Skeletal muscle tissue (tissue), 4 donors: Measurements from ENCODE around the gene COL16A1. TPM values are rescaled to one million over a fixed set of nuclear protein-coding genes. Genes with fewer than 3 reads are reported as not detected.

Experiments used
- H3K27ac ChIP-seq: one replicate; pipeline ENCODE4 v1.7.0; 2013; ENCODE audit warnings: mild to moderate bottlenecking, low read depth, low read length, inconsistent platforms
- H3K27me3 ChIP-seq, 3 donors: one replicate each; pipeline ENCODE4 v1.7.0; 2013; ENCODE audit warnings: low read length in 3 of 3; ENCODE audit not compliant: control insufficient read depth in 3 of 3, insufficient read depth in 3 of 3
- H3K36me3 ChIP-seq, 3 donors: one replicate each; pipeline ENCODE4 v1.7.0; 2013; ENCODE audit warnings: low read length in 3 of 3; ENCODE audit not compliant: control insufficient read depth in 3 of 3, insufficient read depth in 3 of 3
- H3K4me1 ChIP-seq, 3 donors: one replicate each; pipeline ENCODE4 v1.7.0; 2013; ENCODE audit warnings: low read length in 3 of 3, mild to moderate bottlenecking in 3 of 3; ENCODE audit not compliant: control insufficient read depth in 3 of 3, insufficient read depth in 3 of 3
- H3K4me3 ChIP-seq, 3 donors: one replicate each; pipeline ENCODE4 v1.7.0; 2013; ENCODE audit warnings: low read length in 3 of 3
- H3K9ac ChIP-seq, 3 donors: one replicate each; pipeline ENCODE4 v1.7.0; 2013; ENCODE audit warnings: low read length in 3 of 3, mild to moderate bottlenecking in 3 of 3, moderate library complexity in 2 of 3, low read depth in 1 of 3
- H3K9me3 ChIP-seq, 3 donors: one replicate each; pipeline ENCODE4 v1.7.0; 2013; ENCODE audit warnings: low read length in 3 of 3; ENCODE audit not compliant: control insufficient read depth in 3 of 3
- total RNA-seq: library from RNA; depleted of rRNA; stranded (reverse); fragments of >200 nt; gene quantifications from one replicate; pipeline ENCODE4 v1.2.3, GENCODE V29; 2014
- donor health status: Osteomylitis.

COL16A1 gene
- total RNA-seq, 1 donor from 2014 or later, result 91.9 TPM

GRCh38 chr1:31645274-31645568 lies 58.6 kb downstream of the COL16A1 start:
- peak overlapping the region; percentile 99 for H3K27ac ChIP-seq
- H3K9ac ChIP-seq, result peak overlapping the region; percentile 98 to 99 (median 98)
- peaks cover 40 to 43% (median 41%) of the 10 kb centered on the region in 3 donors for H3K4me1 ChIP-seq
- peaks cover 0 to 4% (median 3%) of the 10 kb centered on the region in 3 donors for H3K36me3 ChIP-seq
- H3K4me3 ChIP-seq, result peak overlapping the region; percentile 77 to 99 (median 97)
- H3K9me3 ChIP-seq, result no peaks in the 10 kb centered on the region
- no peaks in the 10 kb centered on the region for H3K27me3 ChIP-seq

- Histone ChIP-seq H3K9me3 (no peaks in the 10 kb centered on the region), H3K4me3 (peak within 1 kb of the TSS; percentile 77 to 99 (median 97)), H3K4me1 (peaks cover 42 to 48% (median 43%) of the 10 kb centered on the region in 3 donors), H3K27me3 (no peaks in the 10 kb centered on the region), H3K9ac (peak within 1 kb of the TSS; percentile 98 to 99 (median 98)), H3K36me3 (peaks cover 0 to 4% (median 3%) of the 10 kb centered on the region in 3 donors), H3K27ac (peak within 1 kb of the TSS; percentile 99)
Measured at GRCh38 chr1:31644560-31645273, 59.1 kb downstream of the COL16A1 start, which contains the start of gene PEF1. PEF1 (minus strand) TSS chr1:31644876; CDS start chr1:31644864, 12 bp downstream.

GRCh38 chr1:31643976-31644559 lies 59.7 kb downstream of the COL16A1 start:
- H3K36me3 ChIP-seq, result peaks cover 0 to 4% (median 3%) of the 10 kb centered on the region in 3 donors
- peak overlapping the region; percentile 98 to 99 (median 98) for H3K9ac ChIP-seq
- peak overlapping the region; percentile 99 for H3K27ac ChIP-seq
- H3K27me3 ChIP-seq, result no peaks in the 10 kb centered on the region
- H3K4me1 ChIP-seq, result peaks cover 48 to 54% (median 48%) of the 10 kb centered on the region in 3 donors
- no peaks in the 10 kb centered on the region for H3K9me3 ChIP-seq
- H3K4me3 ChIP-seq, result peak overlapping the region; percentile 77 to 99 (median 97)

GRCh38 chr1:31642897-31643296 lies 60.9 kb downstream of the COL16A1 start:
- no peak overlapping the region for H3K9ac ChIP-seq
- no peaks in the 10 kb centered on the region for H3K27me3 ChIP-seq
- no peak overlapping the region for H3K4me3 ChIP-seq
- H3K36me3 ChIP-seq, result peaks cover 0 to 4% (median 3%) of the 10 kb centered on the region in 3 donors
- no peak overlapping the region for H3K27ac ChIP-seq
- H3K9me3 ChIP-seq, result no peaks in the 10 kb centered on the region
- H3K4me1 ChIP-seq, result peaks cover 55 to 66% (median 60%) of the 10 kb centered on the region in 3 donors

- Histone ChIP-seq H3K4me3 (no peak overlapping the region), H3K9ac (no peak overlapping the region), H3K4me1 (peaks cover 57 to 69% (median 64%) of the 10 kb centered on the region in 3 donors), H3K9me3 (no peaks in the 10 kb centered on the region), H3K36me3 (peaks cover 0 to 4% (median 3%) of the 10 kb centered on the region in 3 donors), H3K27ac (no peak overlapping the region), H3K27me3 (no peaks in the 10 kb centered on the region)
Measured at GRCh38 chr1:31642366-31642765, 61.5 kb downstream of the COL16A1 start.

- Histone ChIP-seq H3K27ac (peak overlapping the region; percentile 18), H3K27me3 (no peaks in the 10 kb centered on the region), H3K9me3 (no peaks in the 10 kb centered on the region), H3K4me1 (peaks cover 63 to 77% (median 76%) of the 10 kb centered on the region in 3 donors), H3K36me3 (peaks cover 0 to 4% (median 3%) of the 10 kb centered on the region in 3 donors), H3K9ac (no peak overlapping the region), H3K4me3 (peak overlapping the region in 1 of 3 donors; percentile 15)
Measured at GRCh38 chr1:31640964-31641363, 62.9 kb downstream of the COL16A1 start.

- Histone ChIP-seq H3K27me3 (no peaks in the 10 kb centered on the region), H3K4me1 (peaks cover 56 to 77% (median 76%) of the 10 kb centered on the region in 3 donors), H3K4me3 (no peak overlapping the region), H3K27ac (no peak overlapping the region), H3K36me3 (peaks cover 0 to 4% (median 4%) of the 10 kb centered on the region in 3 donors), H3K9me3 (no peaks in the 10 kb centered on the region), H3K9ac (no peak overlapping the region)
Measured at GRCh38 chr1:31640179-31640578, 63.6 kb downstream of the COL16A1 start.

GRCh38 chr1:31639543-31639942 lies 64.3 kb downstream of the COL16A1 start:
- Histone ChIP-seq H3K27ac (no peak overlapping the region), H3K4me1 (peaks cover 56 to 80% (median 79%) of the 10 kb centered on the region in 3 donors), H3K9ac (no peak overlapping the region), H3K4me3 (no peak overlapping the region), H3K27me3 (no peaks in the 10 kb centered on the region), H3K36me3 (peaks cover 0 to 10% (median 3%) of the 10 kb centered on the region in 3 donors), H3K9me3 (no peaks in the 10 kb centered on the region)

GRCh38 chr1:31637915-31638673 lies 65.7 kb downstream of the COL16A1 start:
- Histone ChIP-seq H3K27ac (peak overlapping the region; percentile 65), H3K9me3 (no peaks in the 10 kb centered on the region), H3K4me1 (peaks cover 46 to 77% (median 72%) of the 10 kb centered on the region in 3 donors), H3K36me3 (peaks cover under 1 to 14% (median 3%) of the 10 kb centered on the region in 3 donors), H3K9ac (peak overlapping the region in 2 of 3 donors; percentile 14 to 69), H3K4me3 (no peak overlapping the region), H3K27me3 (no peaks in the 10 kb centered on the region)
